Left hindlimb (tissue), 1 donor: ENCODE measurements around the gene ETFA.
A peak's percentile ranks its signal among the peaks of the same experiment; 100 is the strongest.
"Not testable (repeated sequence)": the region's sequence is repeated elsewhere in the genome, so short reads cannot be mapped to it uniquely, and the experiment has no call there.

Experiments
- DNase-seq: peaks from one replicate; pipeline ENCODE4 v3.0.0-alpha.2; 2018

Gene ETFA

DNA sequence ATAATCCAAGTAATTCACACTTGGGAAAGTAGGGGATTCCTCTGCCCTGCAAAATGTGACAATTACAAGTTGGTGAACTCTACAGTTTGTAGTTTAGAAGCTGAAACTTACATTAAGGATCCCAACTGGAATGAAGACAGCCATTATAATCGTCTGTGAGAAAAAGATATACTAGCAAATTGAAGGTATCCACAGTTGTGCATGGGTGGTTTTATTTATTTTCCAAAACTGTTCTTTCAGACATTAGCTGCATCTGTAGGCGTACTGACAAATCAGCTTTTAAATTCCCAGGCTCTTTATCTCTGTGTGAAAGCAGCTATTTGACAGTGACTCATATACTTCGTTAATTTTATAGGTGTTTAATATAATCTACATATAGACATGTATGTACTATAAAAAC, 12.8 kb upstream of the ETFA start:
- DNase-seq, result no peak

DNA sequence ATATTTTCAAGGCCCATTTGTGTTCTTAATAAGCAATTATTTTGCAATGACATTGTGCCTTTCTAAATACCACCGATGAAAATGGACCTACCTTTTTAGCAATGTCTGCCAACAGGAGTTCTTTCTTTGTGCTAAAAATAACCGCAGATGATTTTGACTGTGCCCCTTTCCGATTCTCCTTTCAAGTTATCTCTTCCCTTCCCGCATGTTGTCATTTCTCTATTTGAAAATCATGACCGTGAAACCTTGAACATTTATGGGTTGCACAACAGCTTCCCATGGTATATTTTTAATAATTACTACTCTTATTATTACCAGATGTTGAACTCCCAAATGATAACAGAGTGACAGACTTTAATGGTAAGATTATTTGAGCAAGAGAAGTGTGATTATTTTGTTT, 10.3 kb upstream of the ETFA start:
- DNase-seq, result no peak

DNA sequence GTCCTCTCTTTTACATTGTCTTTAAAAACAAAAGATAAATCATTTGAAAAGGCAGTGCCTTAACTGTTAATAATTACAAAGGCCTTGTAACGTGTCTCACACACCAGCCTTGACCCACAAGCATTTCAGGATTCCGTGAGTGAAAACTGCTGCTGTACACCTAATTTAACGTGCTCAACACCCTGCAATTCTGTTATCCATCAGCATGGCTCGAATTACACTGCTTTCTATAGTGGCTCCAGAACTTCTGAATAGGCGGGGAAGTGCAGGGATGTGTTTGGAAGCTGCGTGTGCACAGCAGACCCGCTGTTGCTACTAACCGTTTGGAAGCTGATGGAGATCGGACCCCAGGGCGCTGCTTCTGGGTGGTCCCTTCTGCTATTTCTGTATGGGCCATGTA, 9.9 kb upstream of the ETFA start:
- no peak for DNase-seq

DNA sequence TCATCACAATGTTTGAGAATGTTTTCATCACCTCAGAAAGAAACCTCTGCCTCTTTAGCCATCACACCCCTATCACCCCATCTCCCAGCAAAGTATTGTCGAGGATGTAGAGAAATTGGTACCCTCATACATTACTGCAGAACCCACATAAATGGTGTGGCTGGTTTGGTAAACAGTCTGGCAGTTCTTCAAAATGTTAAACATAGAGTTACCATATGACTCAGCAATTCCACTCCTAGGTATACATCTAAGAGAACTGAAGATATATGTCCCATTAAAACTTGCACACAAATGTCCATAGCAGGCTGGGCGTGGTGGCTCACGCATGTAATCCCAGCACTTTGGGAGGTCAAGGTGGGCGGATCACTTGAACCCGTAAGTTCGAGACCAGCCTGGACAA, 8.7 kb upstream of the ETFA start:
- no peak for DNase-seq

DNA sequence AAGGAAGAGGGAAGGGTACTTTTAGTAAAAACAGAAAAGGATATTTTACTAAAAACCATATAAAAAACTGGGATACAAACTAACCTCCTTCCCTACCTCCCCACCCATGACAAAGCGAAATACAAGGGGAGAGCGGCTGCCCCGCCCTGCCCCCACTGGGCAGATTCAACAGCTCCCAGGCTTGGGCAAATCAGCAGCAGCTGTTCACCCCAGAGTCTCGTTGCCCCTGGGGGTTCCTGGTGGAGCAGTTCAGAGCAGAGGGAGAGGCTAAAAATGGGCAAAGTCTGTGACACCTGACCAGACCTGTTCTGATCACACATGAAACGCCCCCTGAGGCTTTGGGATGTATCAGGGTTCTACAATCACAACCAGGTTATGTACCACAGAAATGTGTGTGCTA, 2.5 kb upstream of the ETFA start:
- DNase-seq, result no peak

DNA sequence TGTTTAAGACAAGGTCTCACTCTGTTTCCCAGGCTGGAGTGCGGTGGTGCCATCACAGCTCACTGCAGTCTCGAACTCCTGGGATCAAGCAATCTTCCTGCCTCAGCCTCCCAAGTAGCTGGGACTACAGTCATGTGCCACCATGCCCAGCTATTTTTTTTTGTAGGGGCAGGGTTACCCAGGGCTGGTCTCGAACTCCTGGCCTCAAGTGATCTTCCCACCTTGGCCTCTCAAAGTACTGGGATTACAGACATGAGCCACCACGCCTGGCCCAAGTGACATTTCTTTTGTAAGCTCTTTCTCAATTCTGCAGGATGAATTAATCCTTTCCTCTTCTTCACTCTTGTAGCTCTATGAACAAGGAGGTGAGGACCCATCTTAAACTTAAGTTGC, 1.9 kb upstream of the ETFA start:
- DNase-seq, result not testable (repeated sequence)

DNA sequence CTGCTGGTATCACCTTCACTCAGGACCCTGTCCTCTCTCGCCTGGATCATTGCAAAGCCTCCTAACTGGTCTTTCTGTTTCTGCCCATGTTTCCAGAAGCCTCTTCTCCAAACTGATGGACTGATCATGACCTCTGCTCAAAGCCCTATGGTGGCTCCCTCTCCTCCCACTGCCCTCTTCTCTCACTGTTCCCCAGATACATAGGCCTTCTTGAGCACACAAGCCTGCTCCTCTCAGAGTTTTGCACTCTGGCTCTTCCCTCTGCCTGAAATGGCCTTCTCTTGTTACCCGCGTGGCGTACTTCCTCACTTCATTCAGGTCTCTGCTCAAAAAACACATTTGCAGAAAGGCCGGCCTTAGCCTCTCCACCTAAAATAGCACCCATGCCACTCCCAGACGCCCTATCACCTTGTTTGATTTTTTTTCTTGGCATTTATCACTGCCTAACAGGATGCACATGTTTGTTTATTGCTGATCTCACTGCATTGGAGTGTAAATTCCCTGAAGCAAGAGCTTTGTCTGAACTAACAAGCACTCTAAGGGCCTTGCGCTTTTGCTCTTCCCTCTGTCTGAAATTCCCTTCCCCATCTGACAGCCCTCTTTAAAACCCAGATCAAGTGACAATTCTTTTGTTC, 1.4 kb upstream of the ETFA start:
- no peak for DNase-seq

DNA sequence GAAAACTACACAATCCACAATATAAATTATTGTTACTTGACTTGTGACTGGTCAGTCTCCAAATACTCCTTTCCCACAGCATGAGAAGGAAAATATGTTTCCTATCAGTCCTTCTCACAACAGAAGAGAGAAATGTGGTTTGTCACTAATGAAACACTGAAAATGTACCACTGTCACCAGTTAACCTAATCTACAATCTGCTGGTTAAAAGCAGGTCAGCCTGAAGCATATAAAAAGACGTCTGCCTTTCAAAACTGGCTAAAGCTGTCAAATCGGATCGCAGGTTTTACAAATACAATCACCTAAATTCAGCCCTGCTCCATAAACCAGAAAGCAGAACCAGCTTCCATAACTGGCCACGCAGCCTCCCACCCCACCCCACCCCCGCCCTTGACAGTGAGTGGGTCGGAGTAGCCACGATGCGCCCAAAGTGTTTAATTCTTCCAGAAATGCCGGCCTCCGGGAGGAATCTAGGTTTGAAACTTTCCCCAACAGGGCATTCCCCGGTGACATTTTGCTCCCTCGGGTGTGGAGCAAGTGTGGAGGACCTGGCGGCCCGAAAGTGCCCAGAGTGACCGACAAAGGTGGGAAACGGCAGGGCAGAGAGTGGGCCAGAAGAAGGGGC, 682 bp downstream of the ETFA start:
- peak; percentile 52 for DNase-seq

DNA sequence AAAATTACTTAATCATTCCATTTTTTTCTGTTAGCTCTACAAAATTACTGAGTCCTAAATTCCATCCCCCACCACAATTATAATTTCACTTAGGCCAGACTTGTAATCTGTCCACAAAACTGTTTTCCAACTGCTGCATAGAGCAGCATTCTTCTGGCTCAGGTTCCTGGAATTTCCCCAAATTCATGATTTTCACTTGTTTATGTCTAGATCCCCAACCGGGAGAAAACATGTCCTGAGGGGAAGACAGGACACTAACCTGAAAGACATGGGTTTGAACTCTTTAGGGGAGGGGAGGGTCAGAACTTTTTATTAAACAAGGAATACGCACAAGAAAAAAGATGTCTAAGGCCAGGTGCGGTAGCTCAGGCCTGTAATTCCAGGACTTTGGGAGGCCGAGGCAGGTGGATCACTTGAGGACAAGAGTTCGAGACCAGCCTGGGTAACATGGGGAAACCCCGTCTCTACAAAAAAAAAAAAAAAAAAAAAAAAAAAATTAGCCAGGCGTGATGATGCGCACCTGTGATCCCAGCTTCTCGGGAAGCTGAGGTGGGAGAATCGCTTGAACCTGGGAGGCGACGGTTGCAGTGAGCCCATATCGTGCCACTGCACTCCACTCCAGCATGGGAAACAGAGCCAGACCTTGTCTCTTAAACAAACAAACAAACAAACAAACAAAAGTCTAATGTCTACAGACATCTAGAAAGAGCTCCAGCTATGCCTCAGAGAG, 1.5 kb downstream of the ETFA start:
- no peak for DNase-seq

DNA sequence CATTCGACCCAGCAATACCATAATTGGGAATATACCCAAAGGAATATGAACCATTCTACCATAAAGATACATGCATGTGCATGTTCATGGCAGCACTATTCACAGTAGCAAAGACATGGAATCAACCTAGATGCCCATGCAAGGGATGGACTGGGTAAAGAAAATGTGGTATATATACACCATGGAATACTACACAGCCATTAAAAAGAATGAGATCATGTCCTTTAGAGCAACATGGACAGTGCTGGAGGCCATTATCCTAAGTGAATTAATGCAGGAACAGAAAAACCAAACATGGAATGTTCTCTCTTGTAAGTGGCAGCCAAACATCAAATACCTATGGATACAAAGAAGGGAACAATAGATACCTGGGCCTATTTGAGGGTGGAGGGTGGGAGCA, 7.4 kb downstream of the ETFA start:
- DNase-seq, result no peak

DNA sequence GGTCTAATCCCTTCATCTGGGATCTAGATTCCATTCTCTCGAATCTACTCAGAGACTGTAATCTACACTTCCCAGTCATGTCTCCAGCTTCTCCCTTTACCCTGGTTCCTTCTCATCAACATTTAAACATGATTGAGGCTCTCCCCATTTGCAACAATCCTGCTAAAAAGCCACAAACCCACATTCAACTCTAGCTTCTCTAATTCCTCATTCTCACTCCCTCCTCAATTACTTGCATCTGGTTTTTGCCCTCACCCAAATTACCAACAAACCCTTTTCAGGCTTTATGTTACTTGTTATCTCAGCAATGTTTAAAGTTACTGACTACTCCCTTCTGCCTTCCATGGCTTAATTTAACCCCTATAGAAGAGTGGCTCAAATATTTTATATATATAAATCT, 11.5 kb downstream of the ETFA start:
- no peak for DNase-seq

DNA sequence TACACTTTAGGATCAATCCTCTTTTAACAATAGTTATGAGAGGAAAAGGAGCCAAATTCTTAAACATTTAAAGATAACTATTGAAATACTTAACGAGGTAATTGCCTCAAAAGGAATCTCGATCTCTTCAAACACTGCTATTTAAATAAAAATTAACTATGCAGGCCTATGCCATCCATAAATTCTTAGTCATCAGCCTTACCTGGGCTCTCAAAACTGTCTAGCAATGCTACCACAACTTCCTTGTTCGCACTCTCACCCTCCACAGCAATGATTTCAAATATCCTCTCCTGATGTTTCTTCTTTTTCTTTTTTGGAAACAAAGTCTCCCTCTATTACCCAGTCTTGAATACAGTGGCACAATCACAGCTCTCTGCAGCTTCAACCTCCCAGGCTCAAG, 12.3 kb downstream of the ETFA start:
- no peak for DNase-seq

DNA sequence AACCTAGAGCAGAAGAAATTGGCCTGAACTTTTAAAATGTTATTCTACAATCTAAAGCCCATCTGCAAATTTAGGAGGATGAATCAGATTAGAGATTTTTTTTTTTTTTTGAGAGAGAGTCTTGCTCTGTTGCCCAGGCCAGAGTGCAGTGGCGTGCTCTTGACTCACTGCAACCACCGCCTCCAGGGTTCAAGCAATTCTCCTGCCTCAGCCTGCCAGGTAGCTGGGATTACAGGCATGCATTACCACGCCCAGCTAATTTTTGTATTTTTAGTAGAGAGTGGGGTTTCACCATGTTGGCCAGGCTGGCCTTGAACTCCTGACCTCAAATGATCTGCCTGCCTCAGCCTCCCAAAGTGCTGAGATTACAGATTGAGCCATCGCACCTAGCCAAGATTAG, 13.3 kb downstream of the ETFA start:
- DNase-seq, result not testable (repeated sequence)

DNA sequence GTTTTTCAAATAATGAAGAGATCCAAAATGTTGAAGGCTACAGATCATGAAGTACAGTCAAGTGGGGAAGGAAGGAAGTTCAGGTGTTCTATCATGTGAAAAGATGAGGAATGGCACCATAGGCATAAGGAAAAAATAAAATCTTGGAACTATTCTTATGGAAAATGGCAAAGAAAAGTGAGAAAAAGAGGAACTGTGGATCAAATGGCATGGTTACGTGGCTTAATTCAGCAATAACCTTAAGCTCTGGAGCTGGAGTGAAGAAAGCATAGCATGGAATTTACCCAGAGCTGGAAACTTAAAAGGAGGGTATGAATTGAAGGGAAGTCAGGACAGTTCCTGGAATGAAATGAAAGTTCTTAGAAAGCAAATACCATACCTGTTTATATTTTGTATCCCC, 14.4 kb downstream of the ETFA start:
- DNase-seq, result no peak

DNA sequence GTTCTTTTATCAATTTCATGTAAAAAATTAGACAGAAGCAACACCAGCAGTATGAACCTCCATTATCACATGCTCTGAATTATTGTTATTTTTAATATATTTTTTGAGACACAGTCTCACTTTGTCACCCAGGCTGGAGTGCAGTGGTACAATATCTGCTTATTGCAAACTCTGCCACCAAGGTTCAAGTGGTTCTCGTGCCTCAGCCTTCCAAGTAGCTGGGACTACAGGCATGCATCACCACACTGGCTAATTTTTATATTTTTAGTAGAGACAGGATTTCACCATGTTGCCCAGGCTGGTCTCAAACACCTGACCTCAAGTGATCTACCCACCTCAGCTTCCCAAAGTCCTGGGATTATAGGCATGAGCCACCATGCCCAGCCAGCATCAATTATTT, 16.8 kb downstream of the ETFA start:
- not testable (repeated sequence) for DNase-seq

DNA sequence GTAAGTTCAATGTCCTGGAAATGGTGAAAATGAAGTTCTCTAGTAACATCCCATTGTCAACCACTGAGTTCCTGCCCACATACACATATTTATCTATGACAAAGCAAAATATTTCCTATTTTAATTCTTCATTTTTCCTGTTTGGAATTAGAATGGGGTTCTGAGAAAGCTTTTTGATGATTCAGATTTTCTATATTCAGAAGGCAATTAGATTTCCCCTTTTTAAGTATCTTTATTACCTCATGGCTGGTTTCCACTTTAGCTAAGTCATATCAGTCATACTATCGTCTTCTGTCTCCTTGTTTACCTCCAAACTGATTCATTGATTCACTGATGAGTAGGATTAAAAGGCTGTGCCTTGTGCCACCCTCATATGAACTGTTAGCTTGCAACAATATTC, 17.9 kb downstream of the ETFA start:
- no peak for DNase-seq

DNA sequence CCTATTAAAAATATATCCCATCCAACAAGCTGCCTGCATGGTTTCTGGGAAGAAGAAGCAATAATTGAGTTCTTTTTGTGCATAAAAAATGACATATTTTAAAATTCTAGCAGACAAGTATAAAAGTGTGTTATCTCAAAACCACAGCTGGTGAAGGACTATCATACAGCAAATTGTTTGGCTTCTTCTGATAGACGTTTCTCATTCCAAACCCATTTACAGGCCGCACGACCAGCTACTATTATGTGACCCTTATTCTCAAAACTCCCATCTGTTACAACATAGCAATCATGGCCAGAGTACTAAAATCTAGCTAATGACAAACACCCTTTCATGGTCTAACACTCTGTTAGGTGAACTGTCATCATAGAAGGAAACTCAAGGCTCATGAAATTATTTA, 21.7 kb downstream of the ETFA start:
- DNase-seq, result no peak

DNA sequence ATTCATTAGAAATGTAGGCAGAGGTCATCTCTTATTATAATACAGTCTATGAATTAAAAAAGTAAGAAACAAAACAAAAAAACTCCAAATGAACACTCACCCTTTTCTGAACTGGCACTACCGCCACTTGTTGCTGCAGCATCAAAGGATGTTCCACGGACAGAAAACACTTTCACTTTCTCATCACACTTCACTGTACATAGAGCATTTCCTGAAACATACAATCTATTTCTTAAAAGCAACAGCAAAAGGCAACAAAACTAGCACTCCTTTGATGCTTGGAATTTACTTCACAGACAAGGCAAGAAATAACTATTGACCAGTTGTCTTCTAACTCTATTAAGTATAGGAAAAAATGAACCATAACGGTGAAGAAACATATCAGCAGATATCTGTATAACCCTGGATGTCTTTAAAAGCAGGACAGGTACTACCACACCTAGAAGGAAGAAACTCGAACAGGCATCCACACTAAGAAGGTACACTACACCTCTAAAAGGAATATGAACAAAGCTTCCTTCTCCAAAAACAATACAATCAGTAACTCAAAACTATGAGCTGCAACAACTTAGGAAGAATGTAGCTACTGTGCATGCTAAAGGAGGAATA, 24.9 kb downstream of the ETFA start:
- no peak for DNase-seq

DNA sequence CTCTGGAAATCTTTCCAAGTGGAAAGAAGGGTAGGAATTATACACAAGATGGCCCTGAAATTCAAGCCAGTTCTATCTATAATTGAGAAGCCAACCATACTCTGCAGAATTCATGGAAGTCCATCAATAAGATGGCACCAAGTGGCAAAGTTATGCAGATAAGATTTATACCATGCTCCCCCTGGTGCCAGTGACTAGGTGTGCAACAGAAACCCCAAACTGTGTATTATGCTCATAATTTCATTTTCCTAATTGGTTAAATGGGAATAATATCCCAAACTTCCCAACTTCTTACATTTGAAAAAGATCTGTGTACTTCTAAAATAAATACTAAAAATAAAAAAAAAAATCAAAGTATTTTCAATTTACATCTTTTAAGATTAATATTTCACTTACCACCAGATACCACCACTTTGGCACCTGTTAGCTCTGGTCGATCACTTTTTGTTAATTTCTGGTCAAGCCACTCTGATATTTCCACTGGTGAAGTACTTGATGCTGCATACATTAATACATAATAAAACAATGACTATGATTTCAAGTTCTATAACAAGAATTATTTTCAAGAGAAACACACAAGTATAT, 25.9 kb downstream of the ETFA start:
- DNase-seq, result no peak

DNA sequence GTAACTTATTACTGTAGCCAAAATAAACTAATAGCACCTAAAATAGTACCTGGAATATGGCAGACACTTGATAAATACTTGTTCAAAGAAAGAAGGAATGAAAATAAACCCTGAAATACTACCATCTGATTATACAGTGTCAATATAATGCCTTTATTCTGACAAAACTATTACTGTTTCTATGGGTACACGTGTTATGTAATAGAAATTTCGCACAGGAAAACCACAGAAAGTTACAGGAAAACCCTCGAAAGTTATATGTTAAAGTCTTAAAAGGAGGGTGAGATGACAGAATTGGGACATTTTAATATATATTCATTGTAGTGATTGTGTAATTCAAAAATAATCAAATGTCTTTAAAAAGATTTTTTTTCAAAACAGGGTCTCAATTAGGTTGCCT, 28.8 kb downstream of the ETFA start:
- DNase-seq, result no peak

DNA sequence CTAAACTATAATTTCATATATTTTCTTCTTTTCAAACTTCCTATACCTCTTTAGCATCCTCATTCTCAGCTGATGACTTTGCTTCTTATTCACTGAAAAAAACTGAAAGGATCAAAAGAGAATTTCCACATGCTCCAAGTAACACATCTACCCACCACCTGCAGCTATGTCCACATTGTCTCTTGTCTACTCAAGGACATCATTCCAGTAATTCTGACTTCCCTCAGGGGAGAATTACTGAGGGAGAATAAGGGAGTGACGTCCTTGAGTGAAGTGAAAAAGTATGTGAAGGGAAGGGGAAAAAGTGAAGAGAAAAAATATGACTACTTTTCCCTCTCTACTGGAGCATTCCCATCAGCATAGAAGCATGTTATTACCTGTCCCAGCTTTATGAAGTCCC, 32.6 kb downstream of the ETFA start:
- DNase-seq, result no peak

DNA sequence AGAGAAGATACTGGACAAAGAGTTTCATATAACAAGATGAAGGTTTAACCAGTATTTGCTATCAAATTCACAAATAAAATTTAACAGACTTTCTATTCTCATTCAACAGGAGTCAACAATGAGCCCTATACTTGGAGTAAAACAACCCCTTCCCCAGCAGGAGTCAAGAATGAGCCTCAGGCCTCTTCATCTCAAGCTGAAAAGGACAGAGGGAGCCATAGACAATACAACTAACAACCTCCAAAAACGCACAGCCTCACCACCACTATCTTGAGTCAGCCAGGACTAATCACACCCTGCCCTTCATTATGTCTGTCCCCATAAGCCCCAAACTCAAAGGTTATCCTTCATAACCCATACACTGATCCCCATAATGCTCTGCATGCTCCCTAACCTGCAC, 36.4 kb downstream of the ETFA start:
- DNase-seq, result no peak

DNA sequence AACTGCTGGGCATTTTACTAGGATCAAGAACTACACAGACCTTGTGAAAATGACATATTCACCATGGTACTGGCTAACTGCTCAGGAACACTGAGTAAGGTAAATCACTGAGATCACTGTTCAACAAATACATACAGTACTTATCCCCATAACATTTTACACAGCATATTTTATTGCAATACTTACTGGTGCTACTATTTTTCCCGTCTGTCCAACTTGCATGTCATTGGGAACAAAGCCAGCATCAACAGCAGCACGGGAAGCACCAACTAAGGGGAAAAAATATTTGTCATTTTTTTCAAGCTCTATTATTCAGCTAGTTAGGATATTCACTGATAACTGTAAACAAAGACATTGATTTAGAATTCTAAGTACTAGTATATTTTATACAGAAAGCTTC, 37.0 kb downstream of the ETFA start:
- no peak for DNase-seq

DNA sequence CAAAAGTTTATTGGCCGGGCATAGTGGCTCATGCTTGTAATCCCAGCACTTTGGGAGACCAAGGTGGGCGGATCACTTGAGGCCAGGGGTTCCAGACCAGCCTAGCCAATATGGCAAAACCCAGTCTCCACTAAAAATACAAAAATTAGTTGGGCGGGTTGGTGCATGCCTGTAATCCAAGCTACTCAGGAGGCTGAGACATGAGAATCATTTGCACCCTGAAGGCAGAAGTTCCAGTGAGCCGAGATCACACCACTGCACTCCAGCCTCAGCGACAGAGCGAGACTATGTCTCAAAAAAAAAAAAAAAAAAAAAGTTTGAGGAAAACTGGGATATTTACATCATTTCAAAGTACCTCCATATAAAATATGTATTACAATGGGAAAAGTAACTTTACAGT, 40.4 kb downstream of the ETFA start:
- DNase-seq, result no peak
